Spinal cord (tissue), 10 donors: ENCODE data around the gene FKBP10. TPM values are rescaled to one million over a fixed set of nuclear protein-coding genes. Genes with fewer than 3 reads are reported as not detected.

Experiments used
- DNase-seq, 6 donors: peaks; one replicate each; pipeline versions ENCODE4 v3.0.0 to v3.0.0-alpha.2; 2013 to 2015; ENCODE audit warnings: low spot score in 6 of 6, low read depth in 4 of 6
- H3K27ac ChIP-seq: one replicate; pipeline ENCODE4 v1.5.1; 2013; ENCODE audit warnings: low read depth, low read length, control low read depth
- H3K27me3 ChIP-seq: one replicate; pipeline ENCODE4 v1.6.1; 2013; ENCODE audit warnings: low read length; ENCODE audit not compliant: control insufficient read depth, insufficient read depth
- H3K36me3 ChIP-seq: one replicate; pipeline ENCODE4 v1.6.1; 2013; ENCODE audit warnings: low read length; ENCODE audit not compliant: control insufficient read depth, insufficient read depth
- H3K4me1 ChIP-seq: one replicate; pipeline ENCODE4 v1.6.1; 2013; ENCODE audit warnings: low read length; ENCODE audit not compliant: control insufficient read depth, insufficient read depth
- H3K4me3 ChIP-seq: one replicate; pipeline ENCODE4 v1.5.1; 2013; ENCODE audit warnings: low read depth, low read length, control low read depth
- H3K9me3 ChIP-seq: one replicate; pipeline ENCODE4 v1.6.1; 2013; ENCODE audit warnings: low read length; ENCODE audit not compliant: control insufficient read depth, insufficient read depth
- WGBS: methylation state at CpG from one replicate; pipeline ENCODE4 v1.1.5; 2013; ENCODE audit warnings: missing lambda C conversion rate; ENCODE audit not compliant: insufficient coverage; 5-methylcytosine and 5-hydroxymethylcytosine counted together
- polyA plus RNA-seq, 2 donors: library from polyadenylated mRNA; unstranded; fragments of 120-200 nt; gene quantifications; one replicate each; pipeline ENCODE4 v1.2.1, GENCODE V29; 2013; ENCODE audit not compliant: insufficient read length in 2 of 2
- small RNA-seq: library from RNA; depleted of rRNA; stranded (forward); fragments of <200 nt; gene quantifications from one replicate; pipeline ENCODE3, GENCODE V24; 2014; ENCODE audit warnings: low replicate concordance
- total RNA-seq, 2 donors: library from RNA; depleted of rRNA in 1 of 2; stranded (reverse); fragments of 120-200 nt in 1 of 2; fragments of >200 nt in 1 of 2; gene quantifications; one replicate each; pipeline versions ENCODE4 v1.2.3 to v1.2.4, GENCODE V29; 2013 to 2014
- donor health status: healthy.

The FKBP10 gene
- total and polyA plus RNA-seq, 4 donors: 56.6 to 125 (median 87.2) TPM

GRCh38 chr17:41871789-41872188 is 59.0 kb downstream of the FKBP10 start:
- no peaks in the 10 kb centered on the region for H3K27me3 ChIP-seq
- 100% methylated on average over 10 of the region's 10 CpGs for WGBS
- H3K36me3 ChIP-seq: peaks cover 65% of the 10 kb centered on the region
- no peak overlapping the region for H3K4me3 ChIP-seq
- no peak for DNase-seq
- H3K9me3 ChIP-seq: no peaks in the 10 kb centered on the region
- H3K27ac ChIP-seq: no peak overlapping the region
- no peaks in the 10 kb centered on the region for H3K4me1 ChIP-seq

Small RNA genes within 50 kb of the gene (small RNA-seq; reads per million reads assigned to genes)
- not detected for gene AC125257.2

Other genes starting within 250 kb of the FKBP10 start
- gene KRT9, start 240.9 kb upstream of the FKBP10 start, total RNA-seq: not detected
- under 1 TPM in 1 of 2 donors, not detected in 1; 0.11 TPM for gene KRT9, start 240.9 kb upstream of the FKBP10 start, polyA plus RNA-seq
- gene KRT14, start 226.1 kb upstream of the FKBP10 start, total RNA-seq: 1 to 10 TPM; 1.4 to 4.9 TPM
- under 1 TPM; 0.62 to 0.82 TPM for gene KRT14, start 226.1 kb upstream of the FKBP10 start, polyA plus RNA-seq
- under 1 TPM; 0.20 to 0.61 TPM for gene KRT16, start 200.2 kb upstream of the FKBP10 start, total RNA-seq
- gene KRT16, start 200.2 kb upstream of the FKBP10 start, polyA plus RNA-seq: 1 to 10 TPM; 1.1 to 1.9 TPM
- 1 to 10 TPM in 1 of 2 donors, under 1 TPM in 1; 0.69 to 1.5 TPM for gene KRT17, start 188.4 kb upstream of the FKBP10 start, total RNA-seq
- gene KRT17, start 188.4 kb upstream of the FKBP10 start, polyA plus RNA-seq: under 1 TPM in 1 of 2 donors, not detected in 1; 0.66 TPM
- 100 to 1,000 TPM; 179 to 244 TPM for gene EIF1, start 124.1 kb upstream of the FKBP10 start, total RNA-seq
- gene EIF1, start 124.1 kb upstream of the FKBP10 start, polyA plus RNA-seq: 100 to 1,000 TPM; 685 to 689 TPM
- not detected for gene GAST, start 100.7 kb upstream of the FKBP10 start, total RNA-seq
- under 1 TPM; 0.47 to 0.57 TPM for gene GAST, start 100.7 kb upstream of the FKBP10 start, polyA plus RNA-seq
- gene HAP1, start 78.4 kb upstream of the FKBP10 start, total RNA-seq: 10 to 100 TPM in 1 of 2 donors, 1 to 10 TPM in 1; 7.3 to 22.1 TPM
- gene HAP1, start 78.4 kb upstream of the FKBP10 start, polyA plus RNA-seq: 10 to 100 TPM; 44.2 to 52.8 TPM
- gene JUP, start 26.3 kb upstream of the FKBP10 start, total RNA-seq: 10 to 100 TPM; 15.8 to 56.0 TPM
- 10 to 100 TPM; 26.8 to 44.6 TPM for gene JUP, start 26.3 kb upstream of the FKBP10 start, polyA plus RNA-seq
- gene P3H4, start 1.1 kb upstream of the FKBP10 start, total RNA-seq: 10 to 100 TPM; 18.8 to 39.2 TPM
- 10 to 100 TPM; 27.6 to 35.5 TPM for gene P3H4, start 1.1 kb upstream of the FKBP10 start, polyA plus RNA-seq
- gene NT5C3B, start 23.2 kb downstream of the FKBP10 start, total RNA-seq: 10 to 100 TPM; 74.0 to 88.3 TPM
- 100 to 1,000 TPM; 123 to 151 TPM for gene NT5C3B, start 23.2 kb downstream of the FKBP10 start, polyA plus RNA-seq
- under 1 TPM; 0.11 to 0.30 TPM for gene KLHL10, start 24.8 kb downstream of the FKBP10 start, total RNA-seq
- gene KLHL10, start 24.8 kb downstream of the FKBP10 start, polyA plus RNA-seq: under 1 TPM in 1 of 2 donors, not detected in 1; 0.63 TPM
- 10 to 100 TPM; 32.2 to 64.6 TPM for gene KLHL11, start 52.4 kb downstream of the FKBP10 start, total RNA-seq
- 10 to 100 TPM; 11.1 to 14.7 TPM for gene KLHL11, start 52.4 kb downstream of the FKBP10 start, polyA plus RNA-seq
- gene ACLY, start 105.9 kb downstream of the FKBP10 start, total RNA-seq: 100 to 1,000 TPM in 1 of 2 donors, 10 to 100 TPM in 1; 96.3 to 162 TPM
- gene ACLY, start 105.9 kb downstream of the FKBP10 start, polyA plus RNA-seq: 100 to 1,000 TPM; 163 to 186 TPM
- 1 to 10 TPM; 2.0 to 7.0 TPM for gene ODAD4, start 117.6 kb downstream of the FKBP10 start, total RNA-seq
- 1 to 10 TPM; 7.1 to 8.7 TPM for gene ODAD4, start 117.6 kb downstream of the FKBP10 start, polyA plus RNA-seq
- gene CNP, start 153.8 kb downstream of the FKBP10 start, total RNA-seq: 100 to 1,000 TPM; 277 to 654 TPM
- 1,000 to 10,000 TPM in 1 of 2 donors, 100 to 1,000 TPM in 1; 918 to 1,008 TPM for gene CNP, start 153.8 kb downstream of the FKBP10 start, polyA plus RNA-seq
- 10 to 100 TPM; 87.3 to 87.6 TPM for gene DNAJC7, start 204.4 kb downstream of the FKBP10 start, total RNA-seq
- 100 to 1,000 TPM; 128 to 133 TPM for gene DNAJC7, start 204.4 kb downstream of the FKBP10 start, polyA plus RNA-seq
- 10 to 100 TPM; 24.7 to 55.8 TPM for gene NKIRAS2, start 207.1 kb downstream of the FKBP10 start, total RNA-seq
- gene NKIRAS2, start 207.1 kb downstream of the FKBP10 start, polyA plus RNA-seq: 10 to 100 TPM; 75.8 to 79.6 TPM
- 1 to 10 TPM; 3.0 to 3.1 TPM for gene C17orf113, start 237.6 kb downstream of the FKBP10 start, total RNA-seq
- 1 to 10 TPM; 3.4 to 4.5 TPM for gene C17orf113, start 237.6 kb downstream of the FKBP10 start, polyA plus RNA-seq